IMR-90 (cell line): Measurements from ENCODE around the gene SLIT1. TPM values are rescaled to one million over a fixed set of nuclear protein-coding genes. Genes with fewer than 3 reads are reported as not detected.

Experiments used
- ATAC-seq: fragments of 200-7000 bp; cut with Tn5 transposase; 2 replicates; pipeline ENCODE4 v1.9.1; 2020; ENCODE audit warnings: low read depth, mild to moderate bottlenecking, moderate library complexity
- BruUV-seq: library from RNA; stranded (reverse); fragments of 400-500 nt; replicated peaks from 2 replicates; lab custom pipeline; 2021; lab: Mats Ljungman, UMichigan
- CTCF ChIA-PET: fragments of 300-600 bp; formaldehyde crosslinking; extraction: SDS; loops from one replicate; lab custom pipeline; 2021; ENCODE audit warnings: antibody characterized with exemption; lab: Yijun Ruan, JAX
- POLR2A ChIA-PET: fragments of 300-600 bp; sonication (Branson Sonifier 250); formaldehyde crosslinking; loops from one replicate; lab custom pipeline; 2022; ENCODE audit warnings: antibody characterized with exemption; ENCODE audit not compliant: unreplicated experiment; lab: Charles Lee
- DNase-seq: peaks from one replicate; pipeline ENCODE4 v3.0.0; 2013
- H2AFZ ChIP-seq: replicated peaks from 2 replicates; pipeline ENCODE3; 2013; ENCODE audit warnings: low read length, mild to moderate bottlenecking; ENCODE audit not compliant: poor library complexity
- H2AK5ac ChIP-seq: 2 replicates; pipeline ENCODE4 v1.6.1; 2013; ENCODE audit warnings: low read depth, low read length, inconsistent platforms
- H2AK9ac ChIP-seq: replicated peaks from 2 replicates; pipeline ENCODE3; 2013; ENCODE audit warnings: mild to moderate bottlenecking, low read depth, low read length, moderate library complexity; ENCODE audit not compliant: poor library complexity
- H2BK120ac ChIP-seq: 2 replicates; pipeline ENCODE4 v1.6.1; 2013; ENCODE audit warnings: low read depth, low read length, inconsistent platforms
- H2BK15ac ChIP-seq: 3 replicates; pipeline ENCODE4 v1.6.1; 2013; ENCODE audit warnings: low read depth, low read length, inconsistent platforms
- H2BK20ac ChIP-seq: 2 replicates; pipeline ENCODE4 v1.6.1; 2013; ENCODE audit warnings: low read depth, mild to moderate bottlenecking, inconsistent platforms, low read length, moderate library complexity
- H2BK5ac ChIP-seq: 2 replicates; pipeline ENCODE4 v1.6.1; 2013; ENCODE audit warnings: mild to moderate bottlenecking, low read depth, low read length, inconsistent platforms; ENCODE audit not compliant: poor library complexity, severe bottlenecking
- H3K14ac ChIP-seq: replicated peaks from 2 replicates; pipeline ENCODE4 v1.6.1; 2013; ENCODE audit warnings: low read depth, low read length, inconsistent platforms
- H3K18ac ChIP-seq: 2 replicates; pipeline ENCODE4 v1.6.1; 2013; ENCODE audit warnings: low read depth, low read length, control low read depth
- H3K23ac ChIP-seq: 2 replicates; pipeline ENCODE4 v1.6.1; 2013; ENCODE audit warnings: low read depth, low read length, inconsistent platforms
- H3K27ac ChIP-seq: 2 replicates; pipeline ENCODE4 v1.5.1; 2013; ENCODE audit warnings: mild to moderate bottlenecking, control low read depth, low read length; ENCODE audit not compliant: insufficient read depth
- H3K27me3 ChIP-seq: 2 replicates; pipeline ENCODE4 v1.6.1; 2013; ENCODE audit warnings: low read length; ENCODE audit not compliant: control insufficient read depth, insufficient read depth
- H3K36me3 ChIP-seq: 2 replicates; pipeline ENCODE4 v1.6.1; 2013; ENCODE audit warnings: low read length, mixed read lengths; ENCODE audit not compliant: control insufficient read depth, insufficient read depth
- H3K4ac ChIP-seq: 2 replicates; pipeline ENCODE4 v1.6.1; 2013; ENCODE audit warnings: low read depth, low read length, inconsistent platforms
- H3K4me1 ChIP-seq: 2 replicates; pipeline ENCODE4 v1.6.1; 2013; ENCODE audit warnings: low read length, mixed read lengths; ENCODE audit not compliant: control insufficient read depth, insufficient read depth
- H3K4me2 ChIP-seq: 2 replicates; pipeline ENCODE4 v1.6.1; 2013; ENCODE audit warnings: low read depth, mild to moderate bottlenecking, control low read depth, low read length, moderate library complexity
- H3K4me3 ChIP-seq: 2 replicates; pipeline ENCODE4 v1.5.1; 2013; ENCODE audit warnings: low read depth, mild to moderate bottlenecking, control low read depth, low read length, moderate library complexity; ENCODE audit not compliant: insufficient read depth
- H3K56ac ChIP-seq: 2 replicates; pipeline ENCODE4 v1.6.1; 2013; ENCODE audit warnings: low read length, inconsistent platforms; ENCODE audit not compliant: insufficient read depth; ENCODE audit errors: extremely low read depth
- H3K79me1 ChIP-seq, 2 experiments: 2 replicates each; pipeline ENCODE4 v1.6.1; 2013; ENCODE audit warnings: low read length in 2 of 2, inconsistent platforms in 1 of 2, low read depth in 1 of 2
- H3K9ac ChIP-seq: 2 replicates; pipeline ENCODE4 v1.6.1; 2013; ENCODE audit warnings: low read depth, low read length, control low read depth
- H3K9me1 ChIP-seq: 2 replicates; pipeline ENCODE4 v1.6.1; 2013; ENCODE audit warnings: low read length, inconsistent platforms; ENCODE audit not compliant: insufficient read depth
- H3K9me3 ChIP-seq: 2 replicates; pipeline ENCODE4 v1.6.1; 2013; ENCODE audit warnings: low read length; ENCODE audit not compliant: control insufficient read depth, insufficient read depth
- H4K20me1 ChIP-seq: 2 replicates; pipeline ENCODE4 v1.6.1; 2013; ENCODE audit warnings: low read length, inconsistent platforms; ENCODE audit not compliant: insufficient read depth
- H4K5ac ChIP-seq: 2 replicates; pipeline ENCODE4 v1.6.1; 2013; ENCODE audit warnings: mild to moderate bottlenecking, low read depth, low read length, control low read depth
- H4K8ac ChIP-seq, 2 experiments: 2 replicates each; pipeline ENCODE4 v1.6.1; 2013; ENCODE audit warnings: low read depth in 2 of 2, low read length in 2 of 2, control low read depth in 1 of 2, inconsistent platforms in 1 of 2
- H4K91ac ChIP-seq: 2 replicates; pipeline ENCODE4 v1.6.1; 2013; ENCODE audit warnings: low read depth, low read length, inconsistent platforms; ENCODE audit not compliant: insufficient read depth
- BHLHE40 ChIP-seq: fragments of 150-350 bp; IDR thresholded peaks from 2 replicates; pipeline ENCODE4 v1.6.1; 2016; ENCODE audit warnings: mild to moderate bottlenecking, low read depth, low read length
- CEBPB ChIP-seq: IDR thresholded peaks from 2 replicates; pipeline ENCODE4 v1.6.1; 2012; ENCODE audit warnings: low read depth, low read length, improper control_type of control experiment
- CHD1 ChIP-seq: IDR thresholded peaks from 2 replicates; pipeline ENCODE4 v1.6.1; 2012; ENCODE audit warnings: low read depth, low read length, improper control_type of control experiment
- CTCF ChIP-seq: conservative IDR thresholded peaks from 2 replicates; pipeline ENCODE4 v1.5.1; 2012; ENCODE audit warnings: mild to moderate bottlenecking, low read depth, low read length, improper control_type of control experiment
- ELK1 ChIP-seq: fragments of 150-350 bp; IDR thresholded peaks from 2 replicates; pipeline ENCODE4 v1.6.1; 2016; ENCODE audit warnings: low read depth, mild to moderate bottlenecking, low read length, moderate library complexity, borderline replicate concordance
- FOS ChIP-seq: fragments of 150-350 bp; IDR thresholded peaks from 2 replicates; pipeline ENCODE4 v1.6.1; 2016; ENCODE audit warnings: low read depth, low read length
- MAFK ChIP-seq: IDR thresholded peaks from 2 replicates; pipeline ENCODE4 v1.6.1; 2012; ENCODE audit warnings: low read depth, low read length, improper control_type of control experiment
- MAZ ChIP-seq: IDR thresholded peaks from 2 replicates; pipeline ENCODE4 v1.6.1; 2012; ENCODE audit warnings: low read depth, mild to moderate bottlenecking, low read length, improper control_type of control experiment, moderate library complexity, borderline replicate concordance
- MXI1 ChIP-seq: IDR thresholded peaks from 2 replicates; pipeline ENCODE4 v1.6.1; 2012; ENCODE audit warnings: low read depth, mild to moderate bottlenecking, low read length, moderate library complexity, borderline replicate concordance
- NFE2L2 ChIP-seq: fragments of 150-350 bp; IDR thresholded peaks from 2 replicates; pipeline ENCODE4 v1.6.1; 2016; ENCODE audit warnings: low read depth, mild to moderate bottlenecking, low read length
- POLR2A ChIP-seq: IDR thresholded peaks from 2 replicates; pipeline ENCODE4 v1.6.1; 2012; ENCODE audit warnings: mild to moderate bottlenecking, low read depth, low read length
- RCOR1 ChIP-seq: IDR thresholded peaks from 2 replicates; pipeline ENCODE4 v1.6.1; 2012; ENCODE audit warnings: mild to moderate bottlenecking, low read length, improper control_type of control experiment; ENCODE audit not compliant: insufficient replicate concordance
- RFX5 ChIP-seq: IDR thresholded peaks from 2 replicates; pipeline ENCODE4 v1.8.0; 2012; ENCODE audit warnings: low read depth, mild to moderate bottlenecking, low read length, moderate library complexity
- USF2 ChIP-seq: fragments of 150-350 bp; IDR thresholded peaks from 2 replicates; pipeline ENCODE4 v1.6.1; 2017; ENCODE audit warnings: mild to moderate bottlenecking, antibody characterized with exemption, low read length, low read depth
- WGBS, 2 experiments: methylation state at CpG; one replicate each; pipeline versions ENCODE4 v1.1.5 to v1.1.7; 2013; ENCODE audit warnings: missing lambda C conversion rate in 2 of 2; ENCODE audit not compliant: insufficient read length in 1 of 2; ENCODE audit errors: extremely low coverage in 2 of 2; 5-methylcytosine and 5-hydroxymethylcytosine counted together
- dilution Hi-C: fragments of 300-500 bp; cut with HindIII; formaldehyde crosslinking; loops from one replicate; pipeline ENCODE4 v1.14.3; 2018; ENCODE audit warnings: low sequenced_read_pairs; ENCODE audit not compliant: unreplicated experiment
- in situ Hi-C: fragments of 300-500 bp; cut with MboI; formaldehyde crosslinking; loops from 3 replicates; pipeline ENCODE4 v1.14.3; 2019; ENCODE audit warnings: low sequenced_read_pairs, inconsistent platforms, mixed read lengths
- intact Hi-C: fragments of 100-400 bp; cut with micrococcal nuclease; formaldehyde crosslinking; loops from 2 replicates; pipeline ENCODE4 v1.10.0; 2022
- polyA plus RNA-seq, 3 experiments: library from polyadenylated mRNA; depleted of rRNA; stranded (reverse); fragments of >200 nt; gene quantifications; 2 replicates each; pipeline ENCODE4 v1.2.3, GENCODE V29; 2012; ENCODE audit warnings: low replicate concordance in 1 of 3
- total RNA-seq: library from RNA; depleted of rRNA; stranded (reverse); fragments of >200 nt; gene quantifications from 2 replicates; pipeline ENCODE4 v1.2.3, GENCODE V29; 2012

Gene SLIT1
- total and polyA plus RNA-seq, 2 of the 4 experiments (the other 2 are of a cell fraction), result under 0.01 TPM

- Histone ChIP-seq H2AK9ac (no peak overlapping the region), H3K27ac (no peak overlapping the region), H3K79me1 (no peaks in the 10 kb centered on the region), H3K56ac (no peak overlapping the region), H3K4me1 (no peaks in the 10 kb centered on the region), H4K5ac (no peak overlapping the region), H2BK15ac (no peak overlapping the region), H3K23ac (no peak overlapping the region), H4K91ac (no peak overlapping the region), H2BK5ac (no peak overlapping the region), H3K14ac (no peak overlapping the region), H3K4ac (no peak overlapping the region), H3K36me3 (no peaks in the 10 kb centered on the region), H4K8ac (no peak overlapping the region), H3K4me3 (no peak overlapping the region), H3K4me2 (no peak overlapping the region), H3K9ac (no peak overlapping the region), H2AFZ (no peak overlapping the region), H4K20me1 (no peaks in the 10 kb centered on the region), H3K27me3 (peaks cover 54% of the 10 kb centered on the region), H2BK20ac (no peak overlapping the region), H3K9me3 (no peaks in the 10 kb centered on the region), H3K9me1 (no peaks in the 10 kb centered on the region), H3K18ac (no peak overlapping the region), H2AK5ac (no peak overlapping the region), H2BK120ac (no peak overlapping the region)
- BruUV-seq, result no TSS peak
- intact Hi-C loops (no loop called here), dilution Hi-C loops (no loop called here), in situ Hi-C loops (no loop called here)
- WGBS, 2 experiments, result no CpG with 5 or more reads among the region's 4 CpGs
- TF ChIP-seq CTCF (no peak), FOS (no peak), NFE2L2 (no peak), CEBPB (no peak), CHD1 (no peak), MAZ (no peak), POLR2A (no peak), RCOR1 (no peak), MAFK (no peak), BHLHE40 (no peak), RFX5 (no peak), MXI1 (no peak), ELK1 (no peak), USF2 (no peak)
- DNase-seq (no peak), ATAC-seq (no peak)
- CTCF ChIA-PET, result no interaction called here
- POLR2A ChIA-PET, result no interaction called here
Observed at GRCh38 chr10:97175586-97175985, 10.2 kb downstream of the SLIT1 start.
